RKO (cell line): ENCODE data around the gene RAB12.
"Not testable (repeated sequence)": the region's sequence is repeated elsewhere in the genome, so short reads cannot be mapped to it uniquely, and the experiment has no call there.

Source experiments
- DNase-seq: peaks from one replicate; pipeline ENCODE4 v3.0.0-alpha.2; 2016; ENCODE audit warnings: low spot score

Gene RAB12, protein sequence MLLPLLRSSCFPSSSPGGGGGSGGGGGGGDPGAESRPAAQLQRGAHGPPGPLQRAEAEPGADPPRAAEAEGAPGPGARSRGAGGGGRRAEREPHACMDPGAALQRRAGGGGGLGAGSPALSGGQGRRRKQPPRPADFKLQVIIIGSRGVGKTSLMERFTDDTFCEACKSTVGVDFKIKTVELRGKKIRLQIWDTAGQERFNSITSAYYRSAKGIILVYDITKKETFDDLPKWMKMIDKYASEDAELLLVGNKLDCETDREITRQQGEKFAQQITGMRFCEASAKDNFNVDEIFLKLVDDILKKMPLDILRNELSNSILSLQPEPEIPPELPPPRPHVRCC

DNA sequence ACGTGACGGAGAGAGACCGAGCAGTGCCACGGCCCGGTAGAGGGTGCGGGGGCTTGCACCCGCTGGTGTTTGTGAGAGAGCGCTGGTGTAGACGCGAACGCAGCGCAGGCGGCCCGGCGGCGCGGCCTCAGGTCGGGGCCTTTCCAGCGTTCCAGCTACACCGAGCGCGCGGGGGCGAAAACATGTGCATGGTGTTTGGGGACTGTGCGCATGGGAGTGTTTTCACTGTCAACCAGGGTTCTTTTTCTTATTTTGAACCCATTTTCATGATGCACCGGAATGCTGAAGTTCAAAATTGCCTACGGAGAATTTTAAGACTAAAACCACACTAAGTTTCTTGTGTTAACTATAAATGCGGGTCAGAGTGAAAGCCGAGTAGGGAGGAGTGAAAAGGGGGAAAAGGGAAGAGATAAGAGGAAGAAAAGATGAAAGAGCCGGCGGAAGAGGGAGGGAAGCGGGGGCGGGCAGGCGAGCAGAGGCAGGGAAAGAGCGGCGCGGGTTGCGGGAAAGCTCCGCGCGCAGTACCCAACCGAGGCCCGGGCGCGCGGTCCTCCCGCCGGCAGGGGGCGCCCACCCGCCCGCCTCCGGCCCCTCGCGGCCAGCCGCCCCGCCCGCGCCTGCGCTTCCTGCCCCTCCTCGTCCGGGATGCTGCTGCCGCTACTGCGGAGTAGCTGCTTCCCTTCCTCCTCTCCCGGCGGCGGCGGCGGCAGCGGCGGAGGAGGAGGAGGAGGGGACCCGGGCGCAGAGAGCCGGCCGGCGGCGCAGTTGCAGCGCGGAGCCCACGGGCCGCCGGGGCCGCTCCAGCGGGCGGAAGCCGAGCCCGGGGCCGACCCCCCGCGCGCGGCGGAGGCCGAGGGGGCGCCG is at the start of gene RAB12:
TSS of gene RAB12 (plus strand) at position 643 of the 864 bp plus-strand sequence. CDS start at position 646, 3 bp downstream.
- DNase-seq: peak; percentile 88

DNA sequence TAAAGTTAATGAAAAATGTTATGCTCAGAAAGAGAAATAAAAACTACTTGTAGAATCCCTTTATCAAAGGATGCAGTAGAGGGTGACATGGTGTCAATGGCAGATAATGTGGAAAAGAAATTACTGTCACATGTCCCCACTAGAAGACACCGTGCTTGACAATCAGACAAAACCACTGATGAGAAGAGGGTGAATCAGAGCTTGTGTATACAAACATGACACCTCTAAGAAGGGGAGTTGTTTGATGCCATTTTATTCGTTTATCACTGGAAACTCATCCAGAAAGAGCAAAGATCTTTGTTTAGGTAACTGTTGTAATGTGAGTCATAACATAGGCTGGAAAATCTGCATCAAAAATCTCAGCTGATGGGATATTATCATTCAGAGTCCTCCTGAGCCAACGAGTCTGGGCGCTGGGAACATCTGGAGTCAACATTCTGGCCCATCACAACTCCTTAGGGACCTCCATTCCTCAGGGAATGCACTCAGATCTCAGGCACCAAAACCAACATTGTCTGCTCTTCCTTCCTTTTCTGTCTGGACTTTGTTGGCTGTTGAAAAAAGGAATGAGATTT is 49.5 kb upstream of the RAB12 start:
- peak; percentile 7 for DNase-seq

GRCh38 chr18:8561123-8561910 is 47.9 kb upstream of the RAB12 start:
- DNase-seq: no peak

DNA sequence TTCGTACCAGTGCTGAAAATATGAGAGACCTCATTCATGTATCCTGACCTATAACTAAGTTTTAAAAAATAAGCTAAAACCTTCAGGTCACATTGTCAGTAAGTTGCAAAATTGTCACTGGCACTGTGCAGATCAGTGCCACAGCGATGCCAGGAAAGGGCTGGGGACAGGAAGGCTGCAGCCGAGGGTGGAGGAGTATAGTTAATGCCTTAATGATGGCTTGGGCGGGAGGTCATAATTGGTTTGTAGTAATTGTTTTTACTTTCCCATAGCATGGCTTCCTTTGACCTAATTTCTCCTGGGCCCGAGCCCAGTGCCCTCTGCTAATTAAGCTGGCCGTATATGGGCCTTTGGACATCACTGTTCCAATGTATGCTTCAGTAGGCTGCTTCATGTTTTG is 47.2 kb upstream of the RAB12 start:
- no peak for DNase-seq

GRCh38 chr18:8562919-8563318 is 46.3 kb upstream of the RAB12 start:
- DNase-seq: no peak

DNA sequence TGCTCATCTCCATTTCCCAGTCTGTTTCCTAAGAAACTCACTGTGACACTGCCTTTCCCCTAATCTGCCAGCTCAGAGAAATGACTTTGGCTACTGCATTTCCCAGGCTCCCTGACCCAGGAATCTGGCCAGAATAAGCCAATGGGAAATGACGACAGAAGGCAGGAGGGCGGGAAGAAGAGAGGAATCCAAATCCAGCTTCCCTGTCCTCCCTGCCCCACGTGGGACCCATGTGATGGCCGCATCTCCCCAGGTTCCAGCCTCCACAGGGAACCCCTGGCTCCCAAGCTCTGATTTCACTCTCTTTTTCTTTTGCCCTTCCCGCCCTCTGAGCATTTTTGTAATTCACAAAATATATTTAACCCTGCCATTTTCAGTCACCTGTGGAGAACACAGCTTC is 37.8 kb upstream of the RAB12 start:
- no peak for DNase-seq

- DNase-seq: not testable (repeated sequence)
Observed at GRCh38 chr18:8573766-8574165, 35.5 kb upstream of the RAB12 start.

- no peak for DNase-seq
Observed at GRCh38 chr18:8584798-8585197, 24.4 kb upstream of the RAB12 start.

DNA sequence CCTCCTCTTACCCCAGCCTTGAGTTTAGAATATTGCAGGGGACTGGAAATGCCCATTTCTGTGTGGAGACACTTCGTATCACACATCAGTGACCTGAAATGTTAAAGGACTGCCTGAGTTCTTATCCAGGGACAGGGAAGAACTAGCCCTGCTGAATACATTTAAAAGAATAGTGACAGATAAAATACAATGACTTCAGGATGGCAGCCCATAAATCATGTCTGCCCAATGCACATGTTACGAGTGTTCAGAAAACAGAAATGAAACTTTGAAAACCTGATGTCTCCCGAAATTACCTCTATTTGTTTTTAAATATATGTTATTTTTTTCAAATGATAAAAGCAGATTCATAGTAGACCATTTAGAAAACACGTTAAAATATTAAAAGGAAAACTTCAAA is 22.3 kb upstream of the RAB12 start:
- DNase-seq: no peak

DNA sequence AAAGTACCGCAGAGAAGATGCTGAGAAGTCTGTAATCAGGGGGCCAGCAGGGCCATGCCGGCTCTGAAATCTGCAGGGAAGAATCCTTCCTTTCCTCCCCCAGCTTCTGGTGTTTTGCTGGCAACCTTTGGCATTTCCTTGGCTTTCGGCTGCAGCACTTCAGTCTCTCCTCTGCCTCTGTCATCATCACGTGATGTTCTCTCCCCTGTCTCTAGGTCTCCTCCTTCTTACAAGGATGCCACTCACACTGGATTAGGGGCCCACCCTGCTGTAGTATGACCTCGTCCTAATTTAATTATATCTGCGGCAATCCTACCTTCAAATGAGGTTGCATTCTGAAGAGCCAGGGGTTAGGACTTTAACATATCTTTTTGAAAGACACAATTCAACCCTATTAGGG is 13.8 kb upstream of the RAB12 start:
- no peak for DNase-seq

- no peak for DNase-seq
Observed at GRCh38 chr18:8601277-8602032, 7.8 kb upstream of the RAB12 start.

- DNase-seq: no peak
Observed at GRCh38 chr18:8602040-8602439, 7.2 kb upstream of the RAB12 start.

GRCh38 chr18:8602557-8602956 is 6.7 kb upstream of the RAB12 start:
- no peak for DNase-seq

- DNase-seq: no peak
Observed at GRCh38 chr18:8603663-8604520, 5.3 kb upstream of the RAB12 start.

- DNase-seq: no peak
Observed at GRCh38 chr18:8605974-8606373, 3.3 kb upstream of the RAB12 start.

- no peak for DNase-seq
Observed at GRCh38 chr18:8607776-8608742, 1.2 kb upstream of the RAB12 start.

GRCh38 chr18:8609659-8610458 is 622 bp downstream of the RAB12 start:
- DNase-seq: peak; percentile 12

GRCh38 chr18:8610459-8610851 is 1.2 kb downstream of the RAB12 start:
- DNase-seq: peak; percentile 46
